Fibroblast of villous mesenchyme (primary cell): ENCODE results near the gene POP7. TPM values are rescaled to one million over a fixed set of nuclear protein-coding genes. Genes with fewer than 3 reads are reported as not detected.
A peak's percentile ranks its signal among the peaks of the same experiment; 100 is the strongest.
"Not testable (repeated sequence)": the region's sequence is repeated elsewhere in the genome, so short reads cannot be mapped to it uniquely, and the experiment has no call there.

Source experiments
- DNase-seq: peaks from one replicate; pipeline ENCODE4 v3.0.0-alpha.2; 2010; ENCODE audit warnings: low read depth
- H3K4me3 ChIP-seq: 2 replicates; pipeline ENCODE4 v1.5.1; 2011; ENCODE audit warnings: low read depth, mild to moderate bottlenecking, low read length
- total RNA-seq: library from RNA; depleted of rRNA; stranded (reverse); fragments of >200 nt; gene quantifications from 2 replicates; pipeline ENCODE4 v1.2.3, GENCODE V29; 2012
- TF ChIP-seq, protein P1 (sequence below): IDR thresholded peaks from 2 replicates; pipeline ENCODE4 v1.5.1; 2012; ENCODE audit warnings: low read depth, mild to moderate bottlenecking, low read length; ENCODE audit not compliant: insufficient read depth

Gene POP7
- total RNA-seq, 1 donor, result 34.1 TPM

DNA sequence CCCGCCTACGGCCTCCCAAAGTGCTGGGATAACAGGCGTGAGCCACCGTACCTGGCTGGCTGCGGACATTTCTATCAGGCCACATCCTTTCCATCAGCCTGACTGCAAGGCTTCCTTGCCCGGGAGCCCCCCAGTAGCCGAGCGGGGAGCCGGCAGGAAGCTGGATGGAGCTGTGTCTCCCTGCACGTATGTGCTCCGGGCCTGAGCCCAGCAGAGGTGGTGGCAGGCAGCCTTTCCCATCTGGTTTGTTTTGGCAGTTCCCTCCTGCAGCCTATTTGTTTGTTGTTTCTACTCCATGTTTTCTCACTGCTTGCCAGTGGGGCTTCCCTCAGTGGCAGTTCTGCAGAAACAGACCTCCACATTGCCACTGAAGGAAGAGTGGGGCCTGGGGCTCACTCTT, 5.4 kb downstream of the POP7 start:
- H3K4me3 ChIP-seq, result no peak overlapping the region
- no peak for DNase-seq
- TF ChIP-seq, protein P1, sequence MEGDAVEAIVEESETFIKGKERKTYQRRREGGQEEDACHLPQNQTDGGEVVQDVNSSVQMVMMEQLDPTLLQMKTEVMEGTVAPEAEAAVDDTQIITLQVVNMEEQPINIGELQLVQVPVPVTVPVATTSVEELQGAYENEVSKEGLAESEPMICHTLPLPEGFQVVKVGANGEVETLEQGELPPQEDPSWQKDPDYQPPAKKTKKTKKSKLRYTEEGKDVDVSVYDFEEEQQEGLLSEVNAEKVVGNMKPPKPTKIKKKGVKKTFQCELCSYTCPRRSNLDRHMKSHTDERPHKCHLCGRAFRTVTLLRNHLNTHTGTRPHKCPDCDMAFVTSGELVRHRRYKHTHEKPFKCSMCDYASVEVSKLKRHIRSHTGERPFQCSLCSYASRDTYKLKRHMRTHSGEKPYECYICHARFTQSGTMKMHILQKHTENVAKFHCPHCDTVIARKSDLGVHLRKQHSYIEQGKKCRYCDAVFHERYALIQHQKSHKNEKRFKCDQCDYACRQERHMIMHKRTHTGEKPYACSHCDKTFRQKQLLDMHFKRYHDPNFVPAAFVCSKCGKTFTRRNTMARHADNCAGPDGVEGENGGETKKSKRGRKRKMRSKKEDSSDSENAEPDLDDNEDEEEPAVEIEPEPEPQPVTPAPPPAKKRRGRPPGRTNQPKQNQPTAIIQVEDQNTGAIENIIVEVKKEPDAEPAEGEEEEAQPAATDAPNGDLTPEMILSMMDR, result no peak

DNA sequence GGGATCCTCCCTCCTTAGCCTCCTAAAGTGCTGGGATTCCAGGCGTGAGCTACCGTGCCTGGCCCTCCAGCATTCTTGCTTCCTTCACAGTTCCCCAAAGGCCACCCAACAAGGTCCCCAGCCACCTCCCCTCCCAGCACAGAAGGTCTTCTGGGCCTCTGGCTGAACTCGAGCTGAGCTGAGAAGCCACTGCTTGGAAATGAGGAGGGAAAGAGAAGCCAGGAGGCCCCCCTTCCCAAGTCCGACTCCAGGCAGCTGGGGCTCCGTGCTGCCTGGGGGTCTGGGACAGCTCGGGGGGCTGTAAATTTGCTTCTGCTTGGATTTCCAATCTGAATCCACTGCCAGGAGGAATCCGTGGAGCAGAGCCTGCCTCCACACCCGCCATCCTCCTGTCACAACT, 8.8 kb downstream of the POP7 start:
- TF ChIP-seq, protein P1, result no peak

DNA sequence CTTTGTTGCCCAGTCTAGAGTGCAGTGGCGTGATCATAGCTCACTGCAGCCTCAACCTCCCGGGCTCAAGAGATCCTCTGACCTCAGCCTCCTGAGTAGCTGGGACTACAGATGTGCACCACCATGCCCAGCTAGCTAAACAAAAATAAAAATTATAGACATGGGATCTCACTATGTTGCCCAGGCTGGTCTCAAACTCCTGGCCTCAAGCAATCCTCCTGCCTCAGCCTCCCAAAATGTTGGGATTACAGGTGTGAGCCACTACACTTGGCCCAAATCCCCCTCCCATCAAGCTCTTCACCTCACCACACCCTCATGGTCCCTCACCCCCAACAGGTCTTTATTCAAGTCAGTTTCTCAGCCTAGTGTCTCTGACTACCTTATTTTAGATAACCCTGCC, 11.2 kb downstream of the POP7 start:
- not testable (repeated sequence) for DNase-seq, H3K4me3 ChIP-seq

More for the DNA sequence above, 8.8 kb downstream of the POP7 start:
- no peak for DNase-seq
- H3K4me3 ChIP-seq, result no peak overlapping the region

DNA sequence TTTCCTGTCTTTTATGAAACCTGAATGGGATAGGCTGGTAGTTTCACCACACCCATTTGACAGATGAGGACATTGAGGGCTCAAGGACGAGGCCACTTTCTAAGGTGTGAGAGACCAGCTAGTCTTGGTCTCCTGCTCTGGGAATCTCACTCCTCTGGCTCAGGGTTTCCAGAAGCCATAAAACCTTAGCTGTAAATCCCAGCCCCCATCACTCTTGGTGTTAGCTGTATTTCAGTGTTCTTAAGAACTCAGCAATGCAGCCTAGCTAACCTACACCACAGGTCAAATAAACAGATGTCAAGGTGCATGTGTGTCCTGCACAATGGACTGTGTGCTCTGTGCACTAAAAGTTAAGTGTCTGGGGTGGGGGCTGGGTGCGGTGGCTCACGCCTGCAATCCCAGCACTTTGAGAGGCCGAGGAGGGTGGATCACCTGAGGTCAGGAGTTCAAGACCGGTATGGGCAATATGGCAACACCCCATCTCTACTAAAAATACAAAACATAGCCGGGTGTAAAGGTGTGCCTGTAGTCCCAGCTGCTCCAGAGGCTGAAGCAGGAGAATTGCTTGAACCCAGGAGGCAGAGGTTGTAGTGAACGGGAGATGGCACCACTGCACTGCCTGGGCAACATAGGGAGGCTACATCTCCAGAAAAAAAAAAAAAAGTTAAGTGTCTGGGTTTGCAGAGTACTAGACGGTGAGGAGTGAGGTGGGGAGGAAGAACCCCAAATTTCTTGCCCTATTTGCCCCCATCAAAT, 13.8 kb downstream of the POP7 start:
- TF ChIP-seq, protein P1, result peak; percentile 46

DNA sequence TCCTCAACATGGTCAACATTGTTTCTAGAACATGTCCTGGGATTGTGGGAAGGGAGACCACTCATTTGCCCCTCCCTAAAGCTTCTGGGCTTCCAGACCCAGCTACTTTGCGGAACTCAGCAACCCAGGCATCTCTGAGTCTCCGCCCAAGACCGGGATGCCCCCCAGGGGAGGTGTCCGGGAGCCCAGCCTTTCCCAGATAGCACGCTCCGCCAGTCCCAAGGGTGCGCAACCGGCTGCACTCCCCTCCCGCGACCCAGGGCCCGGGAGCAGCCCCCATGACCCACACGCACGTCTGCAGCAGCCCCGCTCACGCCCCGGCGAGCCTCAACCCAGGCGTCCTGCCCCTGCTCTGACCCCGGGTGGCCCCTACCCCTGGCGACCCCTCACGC, 14.4 kb downstream of the POP7 start, which contains the start of gene EPO:
Gene EPO, plus strand, starts transcription at position 190 of the 392 bp plus-strand sequence. CDS start 513 bp downstream, outside the sequence.
- TF ChIP-seq, protein P1, result no peak
- DNase-seq, result no peak
- H3K4me3 ChIP-seq, result peak within 1 kb of the TSS; percentile 21

More for the DNA sequence above, 13.8 kb downstream of the POP7 start:
- no peak overlapping the region for H3K4me3 ChIP-seq
- DNase-seq, result peak; percentile 62

DNA sequence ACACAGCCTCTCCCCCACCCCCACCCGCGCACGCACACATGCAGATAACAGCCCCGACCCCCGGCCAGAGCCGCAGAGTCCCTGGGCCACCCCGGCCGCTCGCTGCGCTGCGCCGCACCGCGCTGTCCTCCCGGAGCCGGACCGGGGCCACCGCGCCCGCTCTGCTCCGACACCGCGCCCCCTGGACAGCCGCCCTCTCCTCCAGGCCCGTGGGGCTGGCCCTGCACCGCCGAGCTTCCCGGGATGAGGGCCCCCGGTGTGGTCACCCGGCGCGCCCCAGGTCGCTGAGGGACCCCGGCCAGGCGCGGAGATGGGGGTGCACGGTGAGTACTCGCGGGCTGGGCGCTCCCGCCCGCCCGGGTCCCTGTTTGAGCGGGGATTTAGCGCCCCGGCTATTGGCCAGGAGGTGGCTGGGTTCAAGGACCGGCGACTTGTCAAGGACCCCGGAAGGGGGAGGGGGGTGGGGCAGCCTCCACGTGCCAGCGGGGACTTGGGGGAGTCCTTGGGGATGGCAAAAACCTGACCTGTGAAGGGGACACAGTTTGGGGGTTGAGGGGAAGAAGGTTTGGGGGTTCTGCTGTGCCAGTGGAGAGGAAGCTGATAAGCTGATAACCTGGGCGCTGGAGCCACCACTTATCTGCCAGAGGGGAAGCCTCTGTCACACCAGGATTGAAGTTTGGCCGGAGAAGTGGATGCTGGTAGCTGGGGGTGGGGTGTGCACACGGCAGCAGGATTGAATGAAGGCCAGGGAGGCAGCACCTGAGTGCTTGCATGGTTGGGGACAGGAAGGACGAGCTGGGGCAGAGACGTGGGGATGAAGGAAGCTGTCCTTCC, 15.0 kb downstream of the POP7 start:
- H3K4me3 ChIP-seq, result peak overlapping the region; percentile 21
- DNase-seq, result no peak
- TF ChIP-seq, protein P1, result no peak

DNA sequence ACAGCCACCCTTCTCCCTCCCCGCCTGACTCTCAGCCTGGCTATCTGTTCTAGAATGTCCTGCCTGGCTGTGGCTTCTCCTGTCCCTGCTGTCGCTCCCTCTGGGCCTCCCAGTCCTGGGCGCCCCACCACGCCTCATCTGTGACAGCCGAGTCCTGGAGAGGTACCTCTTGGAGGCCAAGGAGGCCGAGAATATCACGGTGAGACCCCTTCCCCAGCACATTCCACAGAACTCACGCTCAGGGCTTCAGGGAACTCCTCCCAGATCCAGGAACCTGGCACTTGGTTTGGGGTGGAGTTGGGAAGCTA, 15.5 kb downstream of the POP7 start:
- no peak overlapping the region for H3K4me3 ChIP-seq
- TF ChIP-seq, protein P1, result no peak
- DNase-seq, result no peak
